Stomach (tissue), 9 donors: ENCODE data around the gene MCC. TPM values are rescaled to one million over a fixed set of nuclear protein-coding genes. Genes with fewer than 3 reads are reported as not detected.

Experiments used
- DNase-seq, 2 donors: peaks; one replicate each; pipeline versions ENCODE4 v3.0.0 to v3.0.0-alpha.2; 2013 to 2019
- H3K27ac ChIP-seq, 5 donors: fragments of 200-600 bp in 4 of 5; sonication (generic) in 4 of 5; one replicate each; pipeline ENCODE4 v1.5.1; 2013 to 2019; ENCODE audit warnings: mild to moderate bottlenecking in 1 of 5, moderate library complexity in 1 of 5
- H3K27me3 ChIP-seq, 3 donors: fragments of 200-600 bp; sonication (generic); one replicate each; pipeline ENCODE4 v1.5.1; 2017 to 2019; ENCODE audit warnings: mixed run types in 1 of 3
- H3K36me3 ChIP-seq, 4 donors: fragments of 200-600 bp; sonication (generic); 1 replicate in 3 of 4; 2 replicates in 1 of 4; pipeline ENCODE4 v1.5.1; 2016 to 2019
- H3K4me1 ChIP-seq, 4 donors: fragments of 200-600 bp; sonication (generic); one replicate each; pipeline ENCODE4 v1.5.1; 2016 to 2019
- H3K4me3 ChIP-seq, 4 donors: fragments of 200-600 bp; sonication (generic) in 3 of 4; one replicate each; pipeline ENCODE4 v1.5.1; 2016 to 2019; ENCODE audit warnings: mild to moderate bottlenecking in 1 of 4
- H3K9me3 ChIP-seq, 4 donors: fragments of 200-600 bp; sonication (generic); one replicate each; pipeline ENCODE4 v1.5.1; 2016 to 2019
- CTCF ChIP-seq, 7 experiments: fragments of 450-650 bp in 4 of 7; fragments of 200-600 bp in 3 of 7; sonication (generic) in 3 of 7; IDR thresholded peaks; one replicate each; pipeline ENCODE4 v1.5.1; 2016 to 2019; ENCODE audit warnings: antibody characterized with exemption in 7 of 7, control low read depth in 2 of 7, mild to moderate bottlenecking in 1 of 7
- EP300 ChIP-seq: sonication (generic); formaldehyde crosslinking; IDR thresholded peaks from one replicate; pipeline ENCODE4 v1.6.1; 2017; ENCODE audit warnings: antibody characterized with exemption
- POLR2A ChIP-seq, 4 donors: fragments of 450-650 bp; IDR thresholded peaks; one replicate each; pipeline ENCODE4 v1.6.1; 2016; ENCODE audit warnings: antibody characterized with exemption in 4 of 4, control low read depth in 2 of 4, mild to moderate bottlenecking in 1 of 4, moderate library complexity in 1 of 4
- POLR2AphosphoS5 ChIP-seq, 3 donors: sonication (generic); formaldehyde crosslinking; IDR thresholded peaks; one replicate each; pipeline ENCODE4 v1.6.1; 2016; ENCODE audit warnings: antibody characterized with exemption in 3 of 3
- WGBS, 5 donors: extraction: QIAGEN DNeasy Blood & Tissue Kit in 3 of 5; methylation state at CpG; one replicate each; pipeline versions ENCODE4 v1.1.5 to v1.1.7; 2013 to 2018; 5-methylcytosine and 5-hydroxymethylcytosine counted together
- intact Hi-C: fragments of 100-400 bp; cut with DNase I; formaldehyde crosslinking; loops from one replicate; pipeline ENCODE4 v1.15.1; 2023; ENCODE audit warnings: low total_unique reads
- polyA plus RNA-seq, 3 donors: library from polyadenylated mRNA; stranded (reverse); fragments of 200-250 nt; gene quantifications; one replicate each; pipeline ENCODE4 v1.2.3, GENCODE V29; 2013
- total RNA-seq, 5 donors: library from RNA; depleted of rRNA; stranded (reverse); fragments of >200 nt; gene quantifications; one replicate each; pipeline versions ENCODE4 v1.1.0 to v1.2.3, GENCODE V29; 2014 to 2016
- donor health status: healthy with polysubstance abuse.
- donor health status: Bipolar disorder and iron deficiency.
- donor health status: healthy.

MCC gene
- total and polyA plus RNA-seq, 8 donors = 3.8 to 35.1 (median 8.9) TPM

- no peak for DNase-seq
- intact Hi-C loops = no loop called here
- Histone ChIP-seq H3K27me3 (no peaks in the 10 kb centered on the region), H3K9me3 (no peaks in the 10 kb centered on the region), H3K4me1 (peaks cover 0 to 20% (median 4%) of the 10 kb centered on the region in 4 donors), H3K4me3 (no peak overlapping the region), H3K36me3 (peaks cover 3 to 58% (median 31%) of the 10 kb centered on the region in 4 donors), H3K27ac (peak overlapping the region in 3 of 5 donors; percentile 50 to 59 (median 53))
- WGBS, 5 donors = 44 to 62% (median 53%) methylated on average over 9 of the region's 9 CpGs
- TF ChIP-seq EP300 (no peak), POLR2AphosphoS5 (IDR thresholded peaks at IDR 0.05) (no peak), POLR2A (IDR thresholded peaks at IDR 0.05) (no peak), CTCF (IDR thresholded peaks at IDR 0.05) (no peak)
Observed at GRCh38 chr5:113050721-113051382, 437.4 kb downstream of the MCC start.

- Histone ChIP-seq H3K4me1 (peaks cover 0 to 20% (median 4%) of the 10 kb centered on the region in 4 donors), H3K27me3 (no peaks in the 10 kb centered on the region), H3K4me3 (no peak overlapping the region), H3K27ac (no peak overlapping the region), H3K9me3 (no peaks in the 10 kb centered on the region), H3K36me3 (peaks cover 3 to 48% (median 27%) of the 10 kb centered on the region in 4 donors)
- intact Hi-C loops = no loop called here
- no peak for DNase-seq
- 87 to 94% (median 92%) methylated on average over 3 to 10 of the region's 10 CpGs for WGBS, 5 donors
- TF ChIP-seq CTCF (IDR thresholded peaks at IDR 0.05) = no peak
- TF ChIP-seq POLR2A (IDR thresholded peaks at IDR 0.05) = no peak
- TF ChIP-seq EP300 = no peak
Observed at GRCh38 chr5:113048931-113049330, 439.3 kb downstream of the MCC start.

GRCh38 chr5:113047733-113048652 is 440.3 kb downstream of the MCC start:
- Histone ChIP-seq H3K27me3 (no peaks in the 10 kb centered on the region), H3K4me3 (no peak overlapping the region), H3K4me1 (peaks cover 0 to 27% (median 10%) of the 10 kb centered on the region in 4 donors), H3K36me3 (peaks cover 0 to 41% (median 23%) of the 10 kb centered on the region in 4 donors), H3K9me3 (no peaks in the 10 kb centered on the region), H3K27ac (peak overlapping the region in 2 of 5 donors; percentile 13 to 16)
- intact Hi-C loops = no loop called here
- no peak for DNase-seq
- TF ChIP-seq POLR2A (IDR thresholded peaks at IDR 0.05) (no peak), CTCF (IDR thresholded peaks at IDR 0.05) (no peak), EP300 (no peak), POLR2AphosphoS5 (IDR thresholded peaks at IDR 0.05) (no peak)
- 76 to 86% (median 80%) methylated on average over 11 of the region's 11 CpGs for WGBS, 5 donors

GRCh38 chr5:113047234-113047633 is 441.0 kb downstream of the MCC start:
- Histone ChIP-seq H3K36me3 (peaks cover 0 to 33% (median 22%) of the 10 kb centered on the region in 4 donors), H3K9me3 (no peaks in the 10 kb centered on the region), H3K27ac (no peak overlapping the region), H3K27me3 (no peaks in the 10 kb centered on the region), H3K4me1 (peaks cover 0 to 21% (median 10%) of the 10 kb centered on the region in 4 donors), H3K4me3 (no peak overlapping the region)
- TF ChIP-seq CTCF (IDR thresholded peaks at IDR 0.05) (no peak), POLR2A (IDR thresholded peaks at IDR 0.05) (no peak), EP300 (no peak), POLR2AphosphoS5 (IDR thresholded peaks at IDR 0.05) (no peak)
- 41 to 76% (median 74%) methylated on average over 2 of the region's 2 CpGs for WGBS, 5 donors
- peak in 1 of 2 donors; percentile 54 for DNase-seq
- intact Hi-C loops = no loop called here
